ENCODE results near the gene DDX20.
A peak's percentile ranks its signal among the peaks of the same experiment; 100 is the strongest.

Gene DDX20

GRCh38 chr1:111755331-111756123 lies at the start of gene DDX20:
TSS of gene DDX20 (plus strand) at chr1:111755901. CDS start at chr1:111755925, 24 bp downstream.
- peak within 1 kb of the TSS; percentile 99 for H3K27ac Mint-ChIP-seq
- peaks cover 44% of the 10 kb centered on the region for H3K4me1 Mint-ChIP-seq
- H3K4me3 Mint-ChIP-seq = peak within 1 kb of the TSS; percentile 96
- peaks cover 8% of the 10 kb centered on the region for H3K36me3 Mint-ChIP-seq
- H3K27me3 Mint-ChIP-seq = no peaks in the 10 kb centered on the region
- H3K9me3 Mint-ChIP-seq = no peaks in the 10 kb centered on the region

- Mint-ChIP-seq H3K4me1 (peaks cover 10% of the 10 kb centered on the region), H3K4me3 (no peak overlapping the region), H3K27ac (peak overlapping the region; percentile 88), H3K9me3 (no peaks in the 10 kb centered on the region), H3K36me3 (peaks cover 6% of the 10 kb centered on the region), H3K27me3 (no peaks in the 10 kb centered on the region)
Observed at GRCh38 chr1:111706921-111707320, 48.8 kb upstream of the DDX20 start.

GRCh38 chr1:111707906-111708305 lies 47.8 kb upstream of the DDX20 start:
- H3K27me3 Mint-ChIP-seq = no peaks in the 10 kb centered on the region
- no peaks in the 10 kb centered on the region for H3K9me3 Mint-ChIP-seq
- peaks cover 6% of the 10 kb centered on the region for H3K36me3 Mint-ChIP-seq
- H3K4me1 Mint-ChIP-seq = peaks cover 10% of the 10 kb centered on the region
- H3K27ac Mint-ChIP-seq = peak overlapping the region; percentile 23
- no peak overlapping the region for H3K4me3 Mint-ChIP-seq

GRCh38 chr1:111709986-111710385 lies 45.7 kb upstream of the DDX20 start:
- Mint-ChIP-seq H3K27ac (peak overlapping the region; percentile 65), H3K9me3 (no peaks in the 10 kb centered on the region), H3K27me3 (no peaks in the 10 kb centered on the region), H3K4me1 (peaks cover 10% of the 10 kb centered on the region), H3K4me3 (no peak overlapping the region), H3K36me3 (peaks cover 5% of the 10 kb centered on the region)

GRCh38 chr1:111716333-111716732 lies 39.4 kb upstream of the DDX20 start:
- peak overlapping the region; percentile 44 for H3K27ac Mint-ChIP-seq
- H3K27me3 Mint-ChIP-seq = no peaks in the 10 kb centered on the region
- H3K4me1 Mint-ChIP-seq = peaks cover 14% of the 10 kb centered on the region
- no peaks in the 10 kb centered on the region for H3K9me3 Mint-ChIP-seq
- no peak overlapping the region for H3K4me3 Mint-ChIP-seq
- peaks cover 1% of the 10 kb centered on the region for H3K36me3 Mint-ChIP-seq

GRCh38 chr1:111717450-111717849 lies 38.3 kb upstream of the DDX20 start:
- H3K4me1 Mint-ChIP-seq = peaks cover 14% of the 10 kb centered on the region
- no peaks in the 10 kb centered on the region for H3K9me3 Mint-ChIP-seq
- no peak overlapping the region for H3K4me3 Mint-ChIP-seq
- H3K27me3 Mint-ChIP-seq = no peaks in the 10 kb centered on the region
- peak overlapping the region; percentile 46 for H3K27ac Mint-ChIP-seq
- H3K36me3 Mint-ChIP-seq = peaks cover 1% of the 10 kb centered on the region

GRCh38 chr1:111719135-111719534 lies 36.6 kb upstream of the DDX20 start:
- Mint-ChIP-seq H3K9me3 (no peaks in the 10 kb centered on the region), H3K4me1 (peaks cover 24% of the 10 kb centered on the region), H3K36me3 (peaks cover 1% of the 10 kb centered on the region), H3K27ac (no peak overlapping the region), H3K27me3 (no peaks in the 10 kb centered on the region), H3K4me3 (no peak overlapping the region)

GRCh38 chr1:111719674-111720132 lies 36.0 kb upstream of the DDX20 start:
- Mint-ChIP-seq H3K36me3 (peaks cover 1% of the 10 kb centered on the region), H3K27me3 (no peaks in the 10 kb centered on the region), H3K9me3 (no peaks in the 10 kb centered on the region), H3K4me3 (no peak overlapping the region), H3K4me1 (peaks cover 24% of the 10 kb centered on the region), H3K27ac (no peak overlapping the region)

GRCh38 chr1:111720274-111720976 lies 35.3 kb upstream of the DDX20 start:
- no peaks in the 10 kb centered on the region for H3K9me3 Mint-ChIP-seq

GRCh38 chr1:111720977-111721786 lies 34.5 kb upstream of the DDX20 start:
- Mint-ChIP-seq H3K36me3 (peaks cover 1% of the 10 kb centered on the region), H3K9me3 (no peaks in the 10 kb centered on the region), H3K27me3 (no peaks in the 10 kb centered on the region), H3K4me3 (no peak overlapping the region), H3K4me1 (peaks cover 24% of the 10 kb centered on the region), H3K27ac (peak overlapping the region; percentile 59)

More at GRCh38 chr1:111720274-111720976, 35.3 kb upstream of the DDX20 start:
- peaks cover 1% of the 10 kb centered on the region for H3K36me3 Mint-ChIP-seq
- peaks cover 24% of the 10 kb centered on the region for H3K4me1 Mint-ChIP-seq
- H3K4me3 Mint-ChIP-seq = no peak overlapping the region
- H3K27ac Mint-ChIP-seq = no peak overlapping the region
- H3K27me3 Mint-ChIP-seq = no peaks in the 10 kb centered on the region

GRCh38 chr1:111723091-111723806 lies 32.5 kb upstream of the DDX20 start:
- Mint-ChIP-seq H3K27me3 (no peaks in the 10 kb centered on the region), H3K9me3 (no peaks in the 10 kb centered on the region), H3K36me3 (no peaks in the 10 kb centered on the region), H3K4me3 (no peak overlapping the region), H3K27ac (no peak overlapping the region), H3K4me1 (peaks cover 16% of the 10 kb centered on the region)

- H3K4me1 Mint-ChIP-seq = peaks cover 16% of the 10 kb centered on the region
- H3K9me3 Mint-ChIP-seq = no peaks in the 10 kb centered on the region
- no peak overlapping the region for H3K27ac Mint-ChIP-seq
- H3K4me3 Mint-ChIP-seq = no peak overlapping the region
- no peaks in the 10 kb centered on the region for H3K27me3 Mint-ChIP-seq
- no peaks in the 10 kb centered on the region for H3K36me3 Mint-ChIP-seq
Observed at GRCh38 chr1:111723871-111724270, 31.8 kb upstream of the DDX20 start.

GRCh38 chr1:111725192-111725591 lies 30.5 kb upstream of the DDX20 start:
- Mint-ChIP-seq H3K4me3 (no peak overlapping the region), H3K27me3 (no peaks in the 10 kb centered on the region), H3K36me3 (no peaks in the 10 kb centered on the region), H3K4me1 (peaks cover 12% of the 10 kb centered on the region), H3K27ac (no peak overlapping the region), H3K9me3 (no peaks in the 10 kb centered on the region)

- Mint-ChIP-seq H3K36me3 (no peaks in the 10 kb centered on the region), H3K4me1 (peaks cover 12% of the 10 kb centered on the region), H3K4me3 (no peak overlapping the region), H3K9me3 (no peaks in the 10 kb centered on the region), H3K27ac (no peak overlapping the region), H3K27me3 (no peaks in the 10 kb centered on the region)
Observed at GRCh38 chr1:111727056-111727455, 28.6 kb upstream of the DDX20 start.

Measured in activated naive CD4-positive, alpha-beta T cell treated with anti-CD3 and anti-CD28 coated beads, Interleukin-2, amount 50 U/mL, for 24 hours (primary cell).